Mucosa of descending colon (tissue), 3 donors: ENCODE data around the gene CCR9. TPM values are rescaled to one million over a fixed set of nuclear protein-coding genes. Genes with fewer than 3 reads are reported as not detected.
"Not testable (repeated sequence)": the region's sequence is repeated elsewhere in the genome, so short reads cannot be mapped to it uniquely, and the experiment has no call there.

Experiments used
- ATAC-seq: fragments of 200-7000 bp; cut with Tn5 transposase; one replicate; pipeline ENCODE4 v1.9.1; 2020; ENCODE audit warnings: mild to moderate bottlenecking, moderate library complexity
- DNase-seq, 3 donors: peaks; one replicate each; pipeline ENCODE4 v3.0.0-alpha.2; 2020
- H3K36me3 ChIP-seq: fragments of 200-600 bp; one replicate; pipeline ENCODE4 v1.8.0; 2021; ENCODE audit warnings: low read depth, mild to moderate bottlenecking
- H3K4me1 ChIP-seq: fragments of 200-600 bp; one replicate; pipeline ENCODE4 v1.8.0; 2021; ENCODE audit warnings: low read depth, mild to moderate bottlenecking
- H3K4me3 ChIP-seq: fragments of 200-600 bp; one replicate; pipeline ENCODE4 v1.8.0; 2021; ENCODE audit warnings: mild to moderate bottlenecking
- H3K9me3 ChIP-seq: fragments of 200-600 bp; one replicate; pipeline ENCODE4 v1.8.0; 2021; ENCODE audit warnings: mild to moderate bottlenecking
- CTCF ChIP-seq: fragments of 200-600 bp; IDR thresholded peaks from one replicate; pipeline ENCODE4 v1.8.0; 2022; ENCODE audit warnings: antibody characterized with exemption, mild to moderate bottlenecking
- intact Hi-C, 2 donors: fragments of 100-400 bp; cut with DNase I in 1 of 2; cut with micrococcal nuclease in 1 of 2; formaldehyde crosslinking; loops; one replicate each; pipeline versions ENCODE4 v1.11.0 to v1.11.1; 2022; cut with DNase I, micrococcal nuclease
- total RNA-seq, 3 donors: library from RNA; stranded (reverse); fragmentation: NEBNext Ultra II Directional in 2 of 3; extraction: Animal tissue kit (Norgen Biotek cat#: 25700) in 2 of 3; gene quantifications; one replicate each; pipeline versions ENCODE4 v1.2.1 to v1.2.4, GENCODE V29; 2021 to 2023
- donor health status: DM: no; HTN: no; CAD: no; lungs with moderate emphysema.
- donor health status: DM: no; HTN: no; CAD: no.
- donor health status: DM: no; HTN: yes; CAD: no.

Gene CCR9
- total RNA-seq, 3 donors from 2014 or later, result 0.12 to 0.22 TPM; not detected in 1

GRCh38 chr3:45844616-45845015 is 41.7 kb upstream of the CCR9 start:
- no peak for ATAC-seq
- intact Hi-C loops, result no loop called here

GRCh38 chr3:45848392-45848791 is 38.0 kb upstream of the CCR9 start:
- H3K4me1 ChIP-seq, result no peaks in the 10 kb centered on the region
- no peak for DNase-seq
- H3K4me3 ChIP-seq, result no peak overlapping the region
- H3K9me3 ChIP-seq, result no peaks in the 10 kb centered on the region
- no peaks in the 10 kb centered on the region for H3K36me3 ChIP-seq
- intact Hi-C loops, result no loop called here
- no peak for ATAC-seq
- TF ChIP-seq CTCF, result no peak

More at GRCh38 chr3:45844616-45845015, 41.7 kb upstream of the CCR9 start:
- Histone ChIP-seq H3K4me1 (peaks cover 9% of the 10 kb centered on the region), H3K4me3 (no peak overlapping the region), H3K9me3 (no peaks in the 10 kb centered on the region), H3K36me3 (no peaks in the 10 kb centered on the region)
- TF ChIP-seq CTCF, result no peak
- no peak for DNase-seq

GRCh38 chr3:45852828-45853227 is 33.5 kb upstream of the CCR9 start:
- intact Hi-C loops, result no loop called here
- H3K4me3 ChIP-seq, result no peak overlapping the region
- H3K9me3 ChIP-seq, result no peaks in the 10 kb centered on the region
- DNase-seq (no peak), ATAC-seq (no peak)
- no peaks in the 10 kb centered on the region for H3K36me3 ChIP-seq
- TF ChIP-seq CTCF, result no peak
- no peaks in the 10 kb centered on the region for H3K4me1 ChIP-seq

GRCh38 chr3:45856323-45856722 is 30.0 kb upstream of the CCR9 start:
- H3K4me3 ChIP-seq, intact Hi-C loops, DNase-seq, H3K36me3 ChIP-seq, H3K4me1 ChIP-seq, ATAC-seq, H3K9me3 ChIP-seq: not testable (repeated sequence)

GRCh38 chr3:45857024-45857423 is 29.3 kb upstream of the CCR9 start:
- intact Hi-C loops, ATAC-seq, H3K36me3 ChIP-seq, DNase-seq, H3K4me3 ChIP-seq, H3K4me1 ChIP-seq, H3K9me3 ChIP-seq: not testable (repeated sequence)

- DNase-seq, result no peak
- no peaks in the 10 kb centered on the region for H3K4me1 ChIP-seq
- ATAC-seq, result no peak
Observed at GRCh38 chr3:45858809-45859543, 27.4 kb upstream of the CCR9 start.

More at GRCh38 chr3:45858809-45859543, 27.4 kb upstream of the CCR9 start:
- Histone ChIP-seq H3K36me3 (no peaks in the 10 kb centered on the region), H3K9me3 (no peaks in the 10 kb centered on the region), H3K4me3 (no peak overlapping the region)
- TF ChIP-seq CTCF, result no peak
- intact Hi-C loops, result no loop called here
